B cell (primary cell): Measurements from ENCODE around the gene INF2. TPM values are rescaled to one million over a fixed set of nuclear protein-coding genes. Genes with fewer than 3 reads are reported as not detected.

Source experiments
- polyA plus RNA-seq: library from polyadenylated mRNA; depleted of rRNA; stranded (reverse); fragments of >200 nt; gene quantifications from 2 replicates; pipeline ENCODE4 v1.2.3, GENCODE V29; 2012
- small RNA-seq: library from RNA; depleted of rRNA; stranded (forward); fragments of <200 nt; gene quantifications from one replicate; pipeline ENCODE3, GENCODE V24; 2012; ENCODE audit warnings: low replicate concordance, low read depth; ENCODE audit not compliant: insufficient read length
- total RNA-seq, 2 donors: library from RNA; stranded (reverse); fragments of 120-200 nt in 1 of 2; gene quantifications; 1 replicate in 1 of 2; 2 replicates in 1 of 2; pipeline versions ENCODE4 v1.2.3 to v1.2.4, GENCODE V29; 2013 to 2022

Gene INF2
- total and polyA plus RNA-seq, 2 donors (not counting 1 experiment from before 2014, with no cell fraction given), result 90.2 to 100 TPM

Small RNAs within 50 kb of the gene (small RNA-seq; reads per million reads assigned to genes)
- gene MIR4710, result not detected

Other genes with a start within 250 kb of the INF2 start
- not detected in 2 replicates for gene C14orf180, start 109.9 kb upstream of the INF2 start, total RNA-seq
- not detected in 2 replicates for gene C14orf180, start 109.9 kb upstream of the INF2 start, polyA plus RNA-seq
- gene TMEM179, start 84.8 kb upstream of the INF2 start, total RNA-seq, result not detected in 2 replicates
- gene TMEM179, start 84.8 kb upstream of the INF2 start, polyA plus RNA-seq, result not detected in 2 replicates
- 1.00 and 1.7 TPM in 2 replicates for gene ADSS1, start 34.6 kb downstream of the INF2 start, total RNA-seq
- gene ADSS1, start 34.6 kb downstream of the INF2 start, polyA plus RNA-seq, result 0.33 and 0.37 TPM in 2 replicates
- 50.7 and 52.5 TPM in 2 replicates for gene SIVA1, start 63.5 kb downstream of the INF2 start, total RNA-seq
- 108 and 123 TPM in 2 replicates for gene SIVA1, start 63.5 kb downstream of the INF2 start, polyA plus RNA-seq
- gene AKT1, start 106.1 kb downstream of the INF2 start, total RNA-seq, result 71.1 and 85.4 TPM in 2 replicates
- 90.1 and 109 TPM in 2 replicates for gene AKT1, start 106.1 kb downstream of the INF2 start, polyA plus RNA-seq
- 7.2 and 8.3 TPM in 2 replicates for gene ZBTB42, start 111.5 kb downstream of the INF2 start, total RNA-seq
- gene ZBTB42, start 111.5 kb downstream of the INF2 start, polyA plus RNA-seq, result 1.2 and 1.6 TPM in 2 replicates
- 0.56 and 0.59 TPM in 2 replicates for gene CEP170B, start 175.7 kb downstream of the INF2 start, total RNA-seq
- gene CEP170B, start 175.7 kb downstream of the INF2 start, polyA plus RNA-seq, result 0.16 and 0.37 TPM in 2 replicates
- 49.9 and 51.0 TPM in 2 replicates for gene PLD4, start 235.3 kb downstream of the INF2 start, total RNA-seq
- gene PLD4, start 235.3 kb downstream of the INF2 start, polyA plus RNA-seq, result 79.7 and 91.2 TPM in 2 replicates